SW480 (cell line): Measurements from ENCODE around the gene HDLBP.
"Not testable (repeated sequence)": the region's sequence is repeated elsewhere in the genome, so short reads cannot be mapped to it uniquely, and the experiment has no call there.

Experiments
- DNase-seq: peaks from one replicate; pipeline ENCODE4 v3.0.0-alpha.2; 2016; ENCODE audit warnings: low spot score

HDLBP gene

GRCh38 chr2:241211276-241211675 lies 104.2 kb downstream of the HDLBP start:
- DNase-seq: no peak

- no peak for DNase-seq
These were observed 106.2 kb downstream of the HDLBP start for GRCh38 chr2:241209271-241209670.

- no peak for DNase-seq
These were observed 107.4 kb downstream of the HDLBP start for GRCh38 chr2:241208058-241208457.

GRCh38 chr2:241207641-241208040 lies 107.8 kb downstream of the HDLBP start:
- DNase-seq: no peak

- no peak for DNase-seq
These were observed 108.3 kb downstream of the HDLBP start for GRCh38 chr2:241207151-241207550.

- DNase-seq: no peak
These were observed 110.4 kb downstream of the HDLBP start for GRCh38 chr2:241205086-241205485.

GRCh38 chr2:241204490-241204889 lies 111.0 kb downstream of the HDLBP start:
- no peak for DNase-seq

- DNase-seq: no peak
These were observed 111.5 kb downstream of the HDLBP start for GRCh38 chr2:241204010-241204384.

- no peak for DNase-seq
These were observed 112.1 kb downstream of the HDLBP start for GRCh38 chr2:241203218-241204009.

GRCh38 chr2:241202681-241203080 lies 112.8 kb downstream of the HDLBP start:
- no peak for DNase-seq

GRCh38 chr2:241202268-241202585 lies 113.2 kb downstream of the HDLBP start:
- no peak for DNase-seq

GRCh38 chr2:241201445-241202267 lies 113.8 kb downstream of the HDLBP start:
- no peak for DNase-seq

- no peak for DNase-seq
These were observed 114.6 kb downstream of the HDLBP start for GRCh38 chr2:241200822-241201395.

GRCh38 chr2:241199897-241200821 lies 115.3 kb downstream of the HDLBP start:
- DNase-seq: no peak

GRCh38 chr2:241199286-241199685 lies 116.2 kb downstream of the HDLBP start:
- DNase-seq: no peak

GRCh38 chr2:241198381-241199279 lies 116.8 kb downstream of the HDLBP start:
- no peak for DNase-seq

- no peak for DNase-seq
These were observed 117.5 kb downstream of the HDLBP start for GRCh38 chr2:241197947-241198346.

GRCh38 chr2:241197246-241197645 lies 118.2 kb downstream of the HDLBP start:
- DNase-seq: not testable (repeated sequence)

GRCh38 chr2:241195506-241196130 lies 119.9 kb downstream of the HDLBP start:
- DNase-seq: no peak

GRCh38 chr2:241194811-241195210 lies 120.7 kb downstream of the HDLBP start:
- DNase-seq: no peak
